ENCODE results near the gene PATJ. TPM values are rescaled to one million over a fixed set of nuclear protein-coding genes. Genes with fewer than 3 reads are reported as not detected.

The PATJ gene
- total and polyA plus RNA-seq, 2 of the 13 experiments (the other 11 are each of a cell fraction or from before 2014, with no cell fraction given), result 6.2 to 16.8 TPM

DNA sequence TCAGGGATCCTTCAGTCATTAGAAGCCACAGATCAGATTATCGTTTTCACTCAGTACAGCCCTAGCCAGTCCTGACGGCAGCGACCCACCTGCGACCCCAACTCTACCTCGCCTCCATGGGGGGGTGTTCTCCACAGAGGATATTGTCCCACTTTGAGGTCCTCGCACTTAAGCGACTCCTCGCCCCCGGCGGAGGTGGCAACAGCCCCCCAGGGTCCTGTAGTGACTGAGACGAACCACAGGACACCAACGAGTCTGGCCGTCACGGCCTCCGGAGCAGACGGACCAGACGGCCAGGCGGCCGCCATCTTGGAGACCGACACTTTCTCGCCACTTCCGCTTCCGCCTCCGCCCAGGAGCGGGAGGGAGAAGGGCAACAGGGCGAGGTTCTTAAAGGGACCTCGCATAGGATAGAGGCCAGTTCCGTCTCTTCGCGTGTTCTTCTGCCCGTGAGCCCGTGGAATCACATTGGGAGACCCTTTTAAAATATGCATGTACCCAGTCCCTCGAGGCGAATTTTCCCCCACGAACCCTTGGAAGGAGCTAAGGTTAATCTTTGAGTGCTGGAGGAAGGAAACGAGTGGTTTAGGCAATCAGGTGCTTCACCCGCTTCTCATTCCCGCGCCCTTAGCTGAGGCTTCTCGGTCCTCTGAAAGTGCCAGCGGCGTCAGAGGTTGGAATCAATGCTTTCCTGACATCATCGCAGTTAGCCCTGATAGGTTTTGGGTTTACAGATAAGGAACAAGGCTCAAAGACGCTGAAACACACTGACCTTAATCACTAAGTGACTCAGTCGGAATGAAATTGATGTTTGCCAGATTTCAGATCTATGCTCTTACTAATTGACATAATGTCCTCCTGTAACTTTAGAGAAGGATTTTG, 17.2 kb upstream of the PATJ start, which contains the start of gene TM2D1 (continued):
- no peak for TF ChIP-seq ZNF33A (CRISPR knock-in tag; IDR thresholded peaks at IDR 0.05; ENCODE audit: borderline replicate concordance)
- TF ChIP-seq NR2F2 (IDR thresholded peaks at IDR 0.05; ENCODE audit: borderline replicate concordance, low read depth), result 0 out of 2 replicates have a peak, but pooled peaks have one; percentile 8
- TF ChIP-seq SMAD9 (CRISPR knock-in tag; IDR thresholded peaks at IDR 0.05), result no peak
- no peak for TF ChIP-seq ZNF773 (CRISPR knock-in tag; IDR thresholded peaks at IDR 0.05; ENCODE audit: borderline replicate concordance)
- TF ChIP-seq ZBTB21 (CRISPR knock-in tag; IDR thresholded peaks at IDR 0.05), result peak; percentile 71
- TF ChIP-seq, protein P1, sequence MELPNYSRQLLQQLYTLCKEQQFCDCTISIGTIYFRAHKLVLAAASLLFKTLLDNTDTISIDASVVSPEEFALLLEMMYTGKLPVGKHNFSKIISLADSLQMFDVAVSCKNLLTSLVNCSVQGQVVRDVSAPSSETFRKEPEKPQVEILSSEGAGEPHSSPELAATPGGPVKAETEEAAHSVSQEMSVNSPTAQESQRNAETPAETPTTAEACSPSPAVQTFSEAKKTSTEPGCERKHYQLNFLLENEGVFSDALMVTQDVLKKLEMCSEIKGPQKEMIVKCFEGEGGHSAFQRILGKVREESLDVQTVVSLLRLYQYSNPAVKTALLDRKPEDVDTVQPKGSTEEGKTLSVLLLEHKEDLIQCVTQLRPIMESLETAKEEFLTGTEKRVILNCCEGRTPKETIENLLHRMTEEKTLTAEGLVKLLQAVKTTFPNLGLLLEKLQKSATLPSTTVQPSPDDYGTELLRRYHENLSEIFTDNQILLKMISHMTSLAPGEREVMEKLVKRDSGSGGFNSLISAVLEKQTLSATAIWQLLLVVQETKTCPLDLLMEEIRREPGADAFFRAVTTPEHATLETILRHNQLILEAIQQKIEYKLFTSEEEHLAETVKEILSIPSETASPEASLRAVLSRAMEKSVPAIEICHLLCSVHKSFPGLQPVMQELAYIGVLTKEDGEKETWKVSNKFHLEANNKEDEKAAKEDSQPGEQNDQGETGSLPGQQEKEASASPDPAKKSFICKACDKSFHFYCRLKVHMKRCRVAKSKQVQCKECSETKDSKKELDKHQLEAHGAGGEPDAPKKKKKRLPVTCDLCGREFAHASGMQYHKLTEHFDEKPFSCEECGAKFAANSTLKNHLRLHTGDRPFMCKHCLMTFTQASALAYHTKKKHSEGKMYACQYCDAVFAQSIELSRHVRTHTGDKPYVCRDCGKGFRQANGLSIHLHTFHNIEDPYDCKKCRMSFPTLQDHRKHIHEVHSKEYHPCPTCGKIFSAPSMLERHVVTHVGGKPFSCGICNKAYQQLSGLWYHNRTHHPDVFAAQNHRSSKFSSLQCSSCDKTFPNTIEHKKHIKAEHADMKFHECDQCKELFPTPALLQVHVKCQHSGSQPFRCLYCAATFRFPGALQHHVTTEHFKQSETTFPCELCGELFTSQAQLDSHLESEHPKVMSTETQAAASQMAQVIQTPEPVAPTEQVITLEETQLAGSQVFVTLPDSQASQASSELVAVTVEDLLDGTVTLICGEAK (IDR thresholded peaks at IDR 0.05), result peak; percentile 33; the same call in 1 of the 2 replicates
- TF ChIP-seq, protein P1 (CRISPR knock-in tag; IDR thresholded peaks at IDR 0.05), result peak; percentile 69
- no peak for TF ChIP-seq TRIM24 (CRISPR knock-in tag; IDR thresholded peaks at IDR 0.05)
- peak; percentile 80 for TF ChIP-seq YEATS2 (CRISPR knock-in tag; IDR thresholded peaks at IDR 0.05; ENCODE audit: borderline replicate concordance)
- no peak for TF ChIP-seq SIX4 (CRISPR knock-in tag; IDR thresholded peaks at IDR 0.05)
- TF ChIP-seq ZNF737 (CRISPR knock-in tag; IDR thresholded peaks at IDR 0.05; ENCODE audit: borderline replicate concordance), result no peak
- no peak for TF ChIP-seq TEAD2 (CRISPR knock-in tag; IDR thresholded peaks at IDR 0.05)
- TF ChIP-seq RELA (CRISPR knock-in tag; IDR thresholded peaks at IDR 0.05), result no peak
- TF ChIP-seq FOXK2 (IDR thresholded peaks at IDR 0.05), result peak; percentile 8; the same call in 1 of the 2 replicates
- TF ChIP-seq RFX3 (CRISPR knock-in tag; IDR thresholded peaks at IDR 0.05), result no peak
- no peak for TF ChIP-seq ZNF557 (CRISPR knock-in tag; IDR thresholded peaks at IDR 0.05)
- peak; percentile 94; the same call in 1 of the 2 replicates for TF ChIP-seq SMAD1 (CRISPR knock-in tag; IDR thresholded peaks at IDR 0.05; ENCODE audit: borderline replicate concordance, low read depth)
- 0 out of 2 replicates have a peak, but pooled peaks have one; percentile 18 for TF ChIP-seq ZBTB7A (CRISPR knock-in tag; IDR thresholded peaks at IDR 0.05)
- 0 out of 2 replicates have a peak, but pooled peaks have one; percentile 40 for TF ChIP-seq FLYWCH1 (CRISPR knock-in tag; IDR thresholded peaks at IDR 0.05)
- TF ChIP-seq ZFX (CRISPR knock-in tag; IDR thresholded peaks at IDR 0.05; ENCODE audit: low read depth), result peak; percentile 88
